GM23338 (cell line): ENCODE measurements around the gene TAMM41. TPM values are rescaled to one million over a fixed set of nuclear protein-coding genes. Genes with fewer than 3 reads are reported as not detected.

ENCODE experiments used
- ATAC-seq: fragments of 200-7000 bp; cut with Tn5 transposase; 3 replicates; pipeline ENCODE4 v1.9.1; 2020
- DNase-seq: peaks from one replicate; pipeline ENCODE4 v3.0.0-alpha.2; 2015; ENCODE audit warnings: low spot score
- H2AFZ ChIP-seq: fragments of 200-600 bp; sonication (generic); 2 replicates; pipeline ENCODE4 v1.8.0; 2016; ENCODE audit warnings: antibody characterized with exemption, mild to moderate bottlenecking, moderate library complexity
- H3F3A ChIP-seq: fragments of 200-600 bp; sonication (generic); replicated peaks from 2 replicates; pipeline ENCODE4 v1.8.0; 2017; ENCODE audit warnings: antibody characterized with exemption, mixed run types, low read depth
- H3K27ac ChIP-seq: fragments of 200-600 bp; sonication (generic); 2 replicates; pipeline ENCODE4 v1.6.1; 2016; ENCODE audit warnings: low read depth
- H3K27me3 ChIP-seq: fragments of 200-600 bp; sonication (generic); 2 replicates; pipeline ENCODE4 v1.8.0; 2016; ENCODE audit warnings: mild to moderate bottlenecking, mixed run types, moderate library complexity; ENCODE audit not compliant: insufficient read depth
- H3K36me3 ChIP-seq: fragments of 200-600 bp; sonication (generic); 2 replicates; pipeline ENCODE4 v1.8.0; 2016; ENCODE audit warnings: mild to moderate bottlenecking; ENCODE audit not compliant: insufficient read depth
- H3K4me1 ChIP-seq: fragments of 200-600 bp; sonication (generic); 2 replicates; pipeline ENCODE4 v1.8.0; 2016; ENCODE audit warnings: mild to moderate bottlenecking, moderate library complexity; ENCODE audit not compliant: insufficient read depth
- H3K4me2 ChIP-seq: fragments of 200-600 bp; sonication (generic); 2 replicates; pipeline ENCODE4 v1.7.1; 2017; ENCODE audit warnings: mixed run types
- H3K4me3 ChIP-seq: fragments of 200-600 bp; sonication (generic); 2 replicates; pipeline ENCODE4 v1.6.1; 2016; ENCODE audit warnings: mixed run types
- H3K79me2 ChIP-seq: fragments of 200-600 bp; sonication (generic); replicated peaks from 2 replicates; pipeline ENCODE4 v1.8.0; 2017; ENCODE audit warnings: mild to moderate bottlenecking; ENCODE audit not compliant: insufficient read depth
- H3K9me2 ChIP-seq: fragments of 200-600 bp; sonication (generic); 2 replicates; pipeline ENCODE4 v1.8.0; 2017; ENCODE audit not compliant: insufficient read depth
- H4K20me1 ChIP-seq: fragments of 200-600 bp; sonication (generic); replicated peaks from 2 replicates; pipeline ENCODE4 v1.8.0; 2017; ENCODE audit warnings: mild to moderate bottlenecking; ENCODE audit not compliant: insufficient read depth
- H3K27ac Mint-ChIP-seq: 2 replicates; pipeline ENCODE4 v1.8.0; 2020; ENCODE audit warnings: inconsistent platforms, mild to moderate bottlenecking, moderate library complexity, mixed read lengths
- H3K27me3 Mint-ChIP-seq: 3 replicates; pipeline ENCODE4 v1.8.0; 2022; ENCODE audit warnings: low read depth, mild to moderate bottlenecking, moderate library complexity, mixed read lengths, inconsistent platforms; ENCODE audit not compliant: insufficient read depth, poor library complexity
- H3K36me3 Mint-ChIP-seq: 3 replicates; pipeline ENCODE4 v1.8.0; 2021; ENCODE audit warnings: low read depth, mild to moderate bottlenecking, inconsistent platforms, moderate library complexity, mixed read lengths
- H3K4me1 Mint-ChIP-seq: 3 replicates; pipeline ENCODE4 v1.8.0; 2020; ENCODE audit warnings: mild to moderate bottlenecking, inconsistent platforms, mixed read lengths
- H3K4me3 Mint-ChIP-seq: 3 replicates; pipeline ENCODE4 v1.8.0; 2021; ENCODE audit warnings: moderate library complexity, mild to moderate bottlenecking, inconsistent platforms, mixed read lengths
- H3K9me3 Mint-ChIP-seq: 3 replicates; pipeline ENCODE4 v1.8.0; 2020; ENCODE audit warnings: moderate library complexity, mild to moderate bottlenecking, inconsistent platforms, mixed read lengths
- ETS1 ChIP-seq: IDR thresholded peaks from 2 replicates; pipeline ENCODE4 v1.6.1; 2016; ENCODE audit warnings: antibody characterized with exemption
- EZH2phosphoT487 ChIP-seq: fragments of 200-600 bp; sonication (generic); IDR thresholded peaks from one replicate; pipeline ENCODE4 v1.8.1; 2018; ENCODE audit warnings: antibody characterized with exemption; ENCODE audit not compliant: unreplicated experiment
- JUNB ChIP-seq: IDR thresholded peaks from one replicate; pipeline ENCODE4 v1.6.1; 2016; ENCODE audit warnings: antibody characterized with exemption; ENCODE audit not compliant: unreplicated experiment
- NANOG ChIP-seq: IDR thresholded peaks from 2 replicates; pipeline ENCODE4 v1.6.1; 2016; ENCODE audit warnings: antibody characterized with exemption, borderline replicate concordance
- POLR2AphosphoS5 ChIP-seq: IDR thresholded peaks from 2 replicates; pipeline ENCODE4 v1.6.1; 2016; ENCODE audit warnings: antibody characterized with exemption, low read depth
- REST ChIP-seq: IDR thresholded peaks from one replicate; pipeline ENCODE4 v1.6.1; 2018; ENCODE audit warnings: antibody characterized with exemption; ENCODE audit not compliant: unreplicated experiment
- STAT1 ChIP-seq: IDR thresholded peaks from one replicate; pipeline ENCODE4 v1.6.1; 2016; ENCODE audit warnings: antibody characterized with exemption; ENCODE audit not compliant: unreplicated experiment
- ZNF331 ChIP-seq: fragments of 250-450 bp; sonication (Bioruptor Pico); IDR thresholded peaks from 2 replicates; pipeline ENCODE4 v1.5.0; 2020; ENCODE audit warnings: low read depth, mild to moderate bottlenecking, moderate library complexity
- polyA plus RNA-seq: library from polyadenylated mRNA; unstranded; fragments of >200 nt; fragmentation: Nextera tagmentation; extraction: Ambion mirVana; gene quantifications from 2 replicates; pipeline ENCODE4 v1.2.1, GENCODE V29; 2016
- total RNA-seq: library from RNA; depleted of rRNA; stranded (reverse); fragments of >200 nt; shearing (Covaris generic); gene quantifications from 2 replicates; pipeline ENCODE4 v1.2.3, GENCODE V29; 2014
- TF ChIP-seq, protein P1 (sequence below): fragments of 250-450 bp; sonication (Bioruptor Pico); IDR thresholded peaks from 2 replicates; pipeline ENCODE4 v1.5.0; 2020; ENCODE audit warnings: mild to moderate bottlenecking, moderate library complexity
- TF ChIP-seq, protein P2 (sequence below), 2 experiments: fragments of 200-600 bp in 1 of 2; sonication (generic) in 1 of 2; conservative IDR thresholded peaks; 2 replicates each; pipeline versions ENCODE4 v1.5.1 to v1.6.1; 2016 to 2017; ENCODE audit warnings: antibody characterized with exemption in 2 of 2, low read depth in 2 of 2, mild to moderate bottlenecking in 2 of 2, moderate library complexity in 1 of 2

The TAMM41 gene
- total and polyA plus RNA-seq, 2 experiments from 2014 or later = 8.9 to 19.2 TPM

DNA sequence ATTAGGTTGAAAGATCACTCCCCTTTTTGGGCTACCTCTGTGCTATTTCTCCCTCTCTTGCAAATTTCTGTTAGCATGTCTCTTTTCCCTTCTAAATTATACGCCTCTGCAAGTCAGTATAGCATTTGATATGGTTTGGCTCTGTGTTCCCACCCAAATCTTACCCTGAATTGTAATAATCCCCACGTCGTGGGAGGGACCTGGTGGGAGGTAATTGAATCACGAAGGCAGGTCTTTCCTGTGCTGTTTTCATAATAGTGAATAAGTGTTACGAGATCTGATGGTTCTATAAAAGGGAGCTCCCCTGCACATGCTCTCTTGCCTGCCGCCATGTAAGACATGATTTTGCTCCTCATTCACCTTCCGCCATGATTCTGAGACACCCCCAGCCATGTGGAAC is 41.0 kb downstream of the TAMM41 start:
- DNase-seq = no peak
- ATAC-seq = no peak
- no peak overlapping the region for H2AFZ ChIP-seq
- H3K27me3 Mint-ChIP-seq = peaks cover 2% of the 10 kb centered on the region
- no peaks in the 10 kb centered on the region for H3K4me1 Mint-ChIP-seq
- no peaks in the 10 kb centered on the region for H3K27me3 ChIP-seq
- H3K27ac Mint-ChIP-seq = no peak overlapping the region
- H3K36me3 ChIP-seq = 0 out of 2 replicates have a peak, but pooled peaks cover 7% of the 10 kb centered on the region
- no peaks in the 10 kb centered on the region; the same call in 1 of the 2 replicates for H4K20me1 ChIP-seq
- no peaks in the 10 kb centered on the region for H3F3A ChIP-seq
- TF ChIP-seq REST = no peak
- no peak for TF ChIP-seq POLR2AphosphoS5
- no peak for TF ChIP-seq STAT1
- TF ChIP-seq, protein P1, sequence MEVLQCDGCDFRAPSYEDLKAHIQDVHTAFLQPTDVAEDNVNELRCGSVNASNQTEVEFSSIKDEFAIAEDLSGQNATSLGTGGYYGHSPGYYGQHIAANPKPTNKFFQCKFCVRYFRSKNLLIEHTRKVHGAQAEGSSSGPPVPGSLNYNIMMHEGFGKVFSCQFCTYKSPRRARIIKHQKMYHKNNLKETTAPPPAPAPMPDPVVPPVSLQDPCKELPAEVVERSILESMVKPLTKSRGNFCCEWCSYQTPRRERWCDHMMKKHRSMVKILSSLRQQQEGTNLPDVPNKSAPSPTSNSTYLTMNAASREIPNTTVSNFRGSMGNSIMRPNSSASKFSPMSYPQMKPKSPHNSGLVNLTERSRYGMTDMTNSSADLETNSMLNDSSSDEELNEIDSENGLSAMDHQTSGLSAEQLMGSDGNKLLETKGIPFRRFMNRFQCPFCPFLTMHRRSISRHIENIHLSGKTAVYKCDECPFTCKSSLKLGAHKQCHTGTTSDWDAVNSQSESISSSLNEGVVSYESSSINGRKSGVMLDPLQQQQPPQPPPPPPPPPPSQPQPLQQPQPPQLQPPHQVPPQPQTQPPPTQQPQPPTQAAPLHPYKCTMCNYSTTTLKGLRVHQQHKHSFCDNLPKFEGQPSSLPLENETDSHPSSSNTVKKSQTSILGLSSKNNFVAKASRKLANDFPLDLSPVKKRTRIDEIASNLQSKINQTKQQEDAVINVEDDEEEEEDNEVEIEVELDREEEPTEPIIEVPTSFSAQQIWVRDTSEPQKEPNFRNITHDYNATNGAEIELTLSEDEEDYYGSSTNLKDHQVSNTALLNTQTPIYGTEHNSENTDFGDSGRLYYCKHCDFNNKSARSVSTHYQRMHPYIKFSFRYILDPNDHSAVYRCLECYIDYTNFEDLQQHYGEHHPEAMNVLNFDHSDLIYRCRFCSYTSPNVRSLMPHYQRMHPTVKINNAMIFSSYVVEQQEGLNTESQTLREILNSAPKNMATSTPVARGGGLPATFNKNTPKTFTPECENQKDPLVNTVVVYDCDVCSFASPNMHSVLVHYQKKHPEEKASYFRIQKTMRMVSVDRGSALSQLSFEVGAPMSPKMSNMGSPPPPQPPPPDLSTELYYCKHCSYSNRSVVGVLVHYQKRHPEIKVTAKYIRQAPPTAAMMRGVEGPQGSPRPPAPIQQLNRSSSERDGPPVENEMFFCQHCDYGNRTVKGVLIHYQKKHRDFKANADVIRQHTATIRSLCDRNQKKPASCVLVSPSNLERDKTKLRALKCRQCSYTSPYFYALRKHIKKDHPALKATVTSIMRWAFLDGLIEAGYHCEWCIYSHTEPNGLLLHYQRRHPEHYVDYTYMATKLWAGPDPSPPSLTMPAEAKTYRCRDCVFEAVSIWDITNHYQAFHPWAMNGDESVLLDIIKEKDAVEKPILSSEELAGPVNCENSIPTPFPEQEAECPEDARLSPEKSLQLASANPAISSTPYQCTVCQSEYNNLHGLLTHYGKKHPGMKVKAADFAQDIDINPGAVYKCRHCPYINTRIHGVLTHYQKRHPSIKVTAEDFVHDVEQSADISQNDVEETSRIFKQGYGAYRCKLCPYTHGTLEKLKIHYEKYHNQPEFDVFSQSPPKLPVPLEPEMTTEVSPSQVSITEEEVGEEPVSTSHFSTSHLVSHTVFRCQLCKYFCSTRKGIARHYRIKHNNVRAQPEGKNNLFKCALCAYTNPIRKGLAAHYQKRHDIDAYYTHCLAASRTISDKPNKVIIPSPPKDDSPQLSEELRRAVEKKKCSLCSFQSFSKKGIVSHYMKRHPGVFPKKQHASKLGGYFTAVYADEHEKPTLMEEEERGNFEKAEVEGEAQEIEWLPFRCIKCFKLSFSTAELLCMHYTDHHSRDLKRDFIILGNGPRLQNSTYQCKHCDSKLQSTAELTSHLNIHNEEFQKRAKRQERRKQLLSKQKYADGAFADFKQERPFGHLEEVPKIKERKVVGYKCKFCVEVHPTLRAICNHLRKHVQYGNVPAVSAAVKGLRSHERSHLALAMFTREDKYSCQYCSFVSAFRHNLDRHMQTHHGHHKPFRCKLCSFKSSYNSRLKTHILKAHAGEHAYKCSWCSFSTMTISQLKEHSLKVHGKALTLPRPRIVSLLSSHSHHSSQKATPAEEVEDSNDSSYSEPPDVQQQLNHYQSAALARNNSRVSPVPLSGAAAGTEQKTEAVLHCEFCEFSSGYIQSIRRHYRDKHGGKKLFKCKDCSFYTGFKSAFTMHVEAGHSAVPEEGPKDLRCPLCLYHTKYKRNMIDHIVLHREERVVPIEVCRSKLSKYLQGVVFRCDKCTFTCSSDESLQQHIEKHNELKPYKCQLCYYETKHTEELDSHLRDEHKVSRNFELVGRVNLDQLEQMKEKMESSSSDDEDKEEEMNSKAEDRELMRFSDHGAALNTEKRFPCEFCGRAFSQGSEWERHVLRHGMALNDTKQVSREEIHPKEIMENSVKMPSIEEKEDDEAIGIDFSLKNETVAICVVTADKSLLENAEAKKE (CRISPR knock-in tag) = no peak
- TF ChIP-seq EZH2phosphoT487 = no peak
- TF ChIP-seq ZNF331 = no peak
- TF ChIP-seq JUNB = no peak
- TF ChIP-seq, protein P2, sequence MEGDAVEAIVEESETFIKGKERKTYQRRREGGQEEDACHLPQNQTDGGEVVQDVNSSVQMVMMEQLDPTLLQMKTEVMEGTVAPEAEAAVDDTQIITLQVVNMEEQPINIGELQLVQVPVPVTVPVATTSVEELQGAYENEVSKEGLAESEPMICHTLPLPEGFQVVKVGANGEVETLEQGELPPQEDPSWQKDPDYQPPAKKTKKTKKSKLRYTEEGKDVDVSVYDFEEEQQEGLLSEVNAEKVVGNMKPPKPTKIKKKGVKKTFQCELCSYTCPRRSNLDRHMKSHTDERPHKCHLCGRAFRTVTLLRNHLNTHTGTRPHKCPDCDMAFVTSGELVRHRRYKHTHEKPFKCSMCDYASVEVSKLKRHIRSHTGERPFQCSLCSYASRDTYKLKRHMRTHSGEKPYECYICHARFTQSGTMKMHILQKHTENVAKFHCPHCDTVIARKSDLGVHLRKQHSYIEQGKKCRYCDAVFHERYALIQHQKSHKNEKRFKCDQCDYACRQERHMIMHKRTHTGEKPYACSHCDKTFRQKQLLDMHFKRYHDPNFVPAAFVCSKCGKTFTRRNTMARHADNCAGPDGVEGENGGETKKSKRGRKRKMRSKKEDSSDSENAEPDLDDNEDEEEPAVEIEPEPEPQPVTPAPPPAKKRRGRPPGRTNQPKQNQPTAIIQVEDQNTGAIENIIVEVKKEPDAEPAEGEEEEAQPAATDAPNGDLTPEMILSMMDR (conservative IDR thresholded peaks at IDR 0.05; ENCODE audit: low read depth in 2 of 2) = no peak
- TF ChIP-seq ETS1 = no peak
- TF ChIP-seq NANOG = no peak
- no peak overlapping the region for H3K4me2 ChIP-seq
- no peaks in the 10 kb centered on the region for H3K79me2 ChIP-seq
- peaks cover 49% of the 10 kb centered on the region for H3K36me3 Mint-ChIP-seq
- no peaks in the 10 kb centered on the region for H3K9me3 Mint-ChIP-seq
- no peaks in the 10 kb centered on the region for H3K9me2 ChIP-seq
- no peak overlapping the region for H3K4me3 ChIP-seq
- no peaks in the 10 kb centered on the region for H3K4me1 ChIP-seq
- H3K4me3 Mint-ChIP-seq = no peak overlapping the region
- no peak overlapping the region for H3K27ac ChIP-seq
